Duodenal mucosa (tissue), 2 donors: ENCODE measurements around the gene KIF14.
"Not testable (repeated sequence)": the region's sequence is repeated elsewhere in the genome, so short reads cannot be mapped to it uniquely, and the experiment has no call there.

Source experiments
- H3K27ac ChIP-seq: one replicate; pipeline ENCODE4 v1.7.0; 2013; ENCODE audit warnings: low read depth, low read length
- H3K27me3 ChIP-seq, 2 donors: one replicate each; pipeline ENCODE4 v1.7.0; 2013; ENCODE audit warnings: low read length in 2 of 2, control low read depth in 1 of 2; ENCODE audit not compliant: insufficient read depth in 2 of 2, control insufficient read depth in 1 of 2
- H3K36me3 ChIP-seq, 2 donors: one replicate each; pipeline ENCODE4 v1.7.0; 2013; ENCODE audit warnings: low read length in 2 of 2, control low read depth in 1 of 2; ENCODE audit not compliant: insufficient read depth in 2 of 2, control insufficient read depth in 1 of 2
- H3K4me1 ChIP-seq, 2 donors: one replicate each; pipeline ENCODE4 v1.7.0; 2013; ENCODE audit warnings: low read length in 2 of 2, control low read depth in 1 of 2; ENCODE audit not compliant: insufficient read depth in 2 of 2, control insufficient read depth in 1 of 2
- H3K4me3 ChIP-seq, 2 donors: one replicate each; pipeline ENCODE4 v1.7.0; 2013; ENCODE audit warnings: low read length in 2 of 2, low read depth in 1 of 2
- H3K9ac ChIP-seq, 2 donors: one replicate each; pipeline ENCODE4 v1.7.0; 2013; ENCODE audit warnings: low read length in 2 of 2, low read depth in 1 of 2
- H3K9me3 ChIP-seq, 2 donors: one replicate each; pipeline ENCODE4 v1.7.0; 2013; ENCODE audit warnings: low read length in 2 of 2, control low read depth in 1 of 2; ENCODE audit not compliant: control insufficient read depth in 1 of 2

KIF14 gene

DNA sequence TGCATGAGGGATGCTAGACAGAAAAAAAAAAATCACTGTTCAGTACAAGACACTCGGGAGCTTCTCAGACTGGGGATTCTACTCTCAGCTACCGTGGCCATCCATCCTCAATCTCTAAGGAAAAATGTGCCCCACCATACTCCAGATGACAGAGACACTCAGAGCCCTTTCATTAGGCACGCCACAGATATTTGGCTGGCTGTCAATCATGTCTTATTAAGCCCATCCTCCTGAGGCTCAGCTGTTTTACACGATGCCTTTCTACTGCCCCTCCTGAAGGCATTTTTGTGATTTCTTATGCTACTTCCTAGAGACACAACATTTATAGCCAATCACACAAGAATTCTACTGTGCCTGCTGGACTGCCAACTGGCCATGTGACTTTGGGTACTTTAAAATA lies 92.9 kb downstream of the KIF14 start:
- no peaks in the 10 kb centered on the region for H3K36me3 ChIP-seq
- no peaks in the 10 kb centered on the region for H3K27me3 ChIP-seq
- H3K27ac ChIP-seq = no peak overlapping the region
- H3K9me3 ChIP-seq = no peaks in the 10 kb centered on the region
- H3K9ac ChIP-seq = no peak overlapping the region
- no peaks in the 10 kb centered on the region for H3K4me1 ChIP-seq
- no peak overlapping the region for H3K4me3 ChIP-seq

DNA sequence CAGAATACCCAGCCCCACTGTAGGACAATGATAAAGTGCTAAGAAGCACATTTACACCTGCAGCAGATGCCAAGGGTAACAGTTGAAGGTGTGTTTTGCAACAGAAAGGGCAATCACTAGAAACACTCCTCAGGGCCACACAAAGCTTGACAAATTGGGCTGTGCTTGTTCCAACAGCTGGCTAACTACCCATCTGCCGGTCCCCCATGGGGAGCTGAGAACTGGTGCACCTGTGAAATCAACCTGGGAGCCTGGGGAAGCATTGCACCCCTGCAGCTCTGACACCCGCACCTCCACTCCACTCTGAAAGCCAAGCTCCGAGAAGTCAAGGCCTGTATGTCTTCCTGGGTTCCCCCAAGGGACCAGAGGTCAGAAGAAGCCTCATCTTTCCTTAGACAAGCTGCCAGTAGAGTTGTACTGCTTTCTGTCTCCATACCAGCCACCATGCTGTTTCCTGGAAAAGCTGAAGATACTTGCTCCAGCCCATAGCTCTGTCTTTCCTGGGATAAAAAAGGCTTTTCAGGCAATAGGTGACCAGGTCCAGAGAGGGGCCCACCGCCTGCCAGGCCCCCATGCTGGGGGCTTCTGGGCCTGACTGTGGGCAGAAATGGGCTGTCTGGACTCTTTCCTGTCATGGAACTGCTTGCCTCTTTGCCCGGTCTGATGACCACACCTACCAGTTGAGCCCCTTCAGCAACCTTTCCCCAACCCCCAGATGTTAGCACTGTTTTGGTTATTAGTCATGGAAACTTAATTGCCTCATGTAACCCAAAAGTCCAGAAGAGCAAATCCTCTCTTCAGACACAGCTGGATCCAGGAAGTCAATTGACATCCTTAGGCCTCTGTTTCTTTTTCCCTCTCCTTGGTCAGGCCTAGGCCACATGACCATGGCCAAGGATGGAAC lies 93.6 kb downstream of the KIF14 start:
- Histone ChIP-seq H3K4me3 (no peak overlapping the region), H3K27me3 (no peaks in the 10 kb centered on the region)

DNA sequence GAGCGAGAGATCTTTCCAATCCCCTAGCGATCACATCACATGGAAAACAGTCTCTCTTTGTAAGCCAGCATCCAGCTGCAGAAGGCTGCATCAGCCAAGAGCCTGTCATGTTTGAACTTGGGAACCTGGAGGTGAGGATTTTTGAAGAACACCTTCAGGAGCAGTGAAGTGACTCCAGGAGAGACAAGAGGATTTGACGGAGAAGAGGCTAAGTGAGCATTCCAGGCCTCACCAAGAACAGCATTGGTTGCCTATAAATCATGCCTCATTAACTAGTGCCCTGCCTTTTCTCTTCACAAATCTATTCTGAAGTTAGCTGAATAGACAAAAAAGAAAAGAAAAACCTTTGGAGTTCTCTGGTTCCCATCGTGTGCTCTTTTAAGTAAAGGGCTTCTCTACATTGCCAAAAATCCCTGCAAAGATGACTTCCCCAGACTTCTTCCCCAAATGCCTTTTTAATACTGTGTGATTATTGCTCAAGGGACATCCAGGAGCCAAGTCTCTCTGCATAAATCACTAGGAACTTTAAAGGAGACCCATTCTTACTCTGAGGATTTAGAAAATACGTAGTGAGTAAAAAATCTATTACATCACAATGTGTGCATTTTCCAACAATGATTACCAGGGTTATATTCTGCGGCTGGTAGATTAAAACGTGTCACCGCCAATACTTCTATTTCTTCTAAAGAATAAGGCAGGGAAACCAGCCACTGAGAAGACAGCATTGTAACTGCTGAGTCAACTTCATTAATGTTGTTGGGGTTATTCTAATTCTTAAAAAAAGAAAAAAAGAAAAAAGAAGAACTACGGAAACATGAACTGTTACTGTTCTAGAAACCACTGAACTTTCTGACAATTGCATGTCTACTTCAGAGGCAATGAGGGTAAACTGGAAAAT lies 95.2 kb downstream of the KIF14 start:
- H3K27me3 ChIP-seq = no peaks in the 10 kb centered on the region
- no peaks in the 10 kb centered on the region for H3K4me1 ChIP-seq
- H3K27ac ChIP-seq = no peak overlapping the region
- H3K9ac ChIP-seq = no peak overlapping the region
- H3K4me3 ChIP-seq = no peak overlapping the region
- H3K36me3 ChIP-seq = no peaks in the 10 kb centered on the region
- no peaks in the 10 kb centered on the region for H3K9me3 ChIP-seq

More for the DNA sequence above, 93.6 kb downstream of the KIF14 start:
- Histone ChIP-seq H3K4me1 (no peaks in the 10 kb centered on the region), H3K9me3 (no peaks in the 10 kb centered on the region), H3K27ac (no peak overlapping the region), H3K9ac (no peak overlapping the region), H3K36me3 (no peaks in the 10 kb centered on the region)

DNA sequence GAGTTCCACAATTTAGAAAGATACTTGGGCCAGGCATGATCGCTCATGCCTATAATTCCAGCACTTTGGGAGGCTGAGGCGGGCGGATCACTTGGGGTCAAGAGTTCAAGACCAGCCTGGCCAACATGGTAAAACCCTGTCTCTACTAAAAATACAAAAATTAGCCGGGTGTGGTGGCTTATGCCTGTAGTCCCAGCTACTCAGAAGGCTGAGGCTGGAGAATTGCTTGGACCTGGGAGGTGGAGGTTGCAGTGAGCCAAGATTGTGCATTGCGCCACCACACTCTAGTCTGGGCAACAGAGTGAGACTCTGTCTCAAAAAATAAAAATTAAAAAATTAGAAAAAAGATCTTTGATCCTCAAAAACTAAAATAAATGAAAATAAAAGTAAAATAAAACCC lies 96.0 kb downstream of the KIF14 start:
- H3K36me3 ChIP-seq, H3K4me1 ChIP-seq, H3K9ac ChIP-seq, H3K27ac ChIP-seq, H3K9me3 ChIP-seq, H3K27me3 ChIP-seq, H3K4me3 ChIP-seq: not testable (repeated sequence)

DNA sequence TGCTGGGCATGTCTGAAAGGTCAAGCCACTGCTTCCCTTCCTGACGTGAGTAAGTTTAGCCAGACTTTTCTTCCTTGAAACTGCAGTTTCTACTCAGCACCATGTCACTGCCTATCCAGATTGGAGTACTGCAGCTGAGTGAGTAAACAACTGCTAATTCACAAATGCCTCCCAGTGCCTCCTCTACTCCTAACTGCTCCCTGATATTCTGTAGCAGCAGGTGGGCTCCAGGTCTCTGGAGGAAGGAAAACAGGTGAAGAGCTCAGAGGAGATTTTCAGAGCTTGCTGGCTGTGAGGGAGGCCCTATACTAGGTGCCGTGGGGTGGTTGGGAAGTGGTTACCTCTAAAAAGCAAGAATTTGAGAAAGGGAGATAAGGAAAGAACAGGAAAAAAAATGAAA lies 96.5 kb downstream of the KIF14 start:
- Histone ChIP-seq H3K9me3 (no peaks in the 10 kb centered on the region), H3K27ac (no peak overlapping the region), H3K36me3 (no peaks in the 10 kb centered on the region), H3K27me3 (no peaks in the 10 kb centered on the region), H3K4me1 (no peaks in the 10 kb centered on the region), H3K9ac (no peak overlapping the region), H3K4me3 (no peak overlapping the region)

DNA sequence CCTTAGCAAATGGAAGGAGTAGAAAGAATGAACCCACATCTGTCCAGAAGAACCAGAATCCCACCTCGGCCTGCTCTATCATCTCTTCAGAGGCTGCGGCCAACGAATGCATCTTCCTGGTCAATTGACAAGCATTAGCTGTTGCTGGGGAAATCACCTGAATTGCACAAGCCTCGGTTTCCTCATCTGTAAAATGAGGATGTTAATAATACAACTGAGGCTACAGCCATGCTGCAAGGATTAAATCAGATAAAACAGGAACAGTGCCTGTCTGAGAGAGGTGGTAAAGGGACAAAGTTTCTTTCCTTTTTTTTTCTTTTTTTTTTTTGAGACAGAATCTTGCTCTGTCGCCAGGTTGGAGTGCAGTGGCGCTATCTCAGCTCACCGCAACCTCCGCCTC lies 99.8 kb downstream of the KIF14 start:
- H3K4me1 ChIP-seq = no peaks in the 10 kb centered on the region
- H3K27ac ChIP-seq = no peak overlapping the region
- no peak overlapping the region for H3K4me3 ChIP-seq
- H3K36me3 ChIP-seq = no peaks in the 10 kb centered on the region
- no peaks in the 10 kb centered on the region for H3K27me3 ChIP-seq
- H3K9ac ChIP-seq = no peak overlapping the region
- H3K9me3 ChIP-seq = no peaks in the 10 kb centered on the region

DNA sequence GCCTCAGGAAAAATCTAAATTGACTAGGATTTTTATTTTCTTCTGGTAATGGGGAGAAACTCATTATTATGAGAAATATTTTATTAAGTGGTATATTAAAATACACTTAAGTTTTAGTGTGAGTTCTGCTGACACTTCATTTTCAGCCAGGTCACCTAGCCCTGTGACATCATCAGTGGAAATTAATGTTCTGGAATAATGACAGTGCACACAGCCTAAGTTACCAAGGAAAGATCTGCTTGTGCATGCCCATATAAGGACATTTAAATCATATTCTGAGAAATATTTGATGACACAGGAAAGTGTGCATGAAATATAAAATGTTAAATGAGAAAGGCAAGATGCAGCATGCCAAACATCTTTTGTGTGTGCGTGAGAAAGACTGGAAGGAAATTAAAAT lies 102.0 kb downstream of the KIF14 start:
- no peaks in the 10 kb centered on the region for H3K9me3 ChIP-seq
- no peak overlapping the region for H3K27ac ChIP-seq
- no peaks in the 10 kb centered on the region for H3K36me3 ChIP-seq
- no peaks in the 10 kb centered on the region for H3K27me3 ChIP-seq
- H3K4me1 ChIP-seq = no peaks in the 10 kb centered on the region
- no peak overlapping the region for H3K9ac ChIP-seq
- no peak overlapping the region for H3K4me3 ChIP-seq

DNA sequence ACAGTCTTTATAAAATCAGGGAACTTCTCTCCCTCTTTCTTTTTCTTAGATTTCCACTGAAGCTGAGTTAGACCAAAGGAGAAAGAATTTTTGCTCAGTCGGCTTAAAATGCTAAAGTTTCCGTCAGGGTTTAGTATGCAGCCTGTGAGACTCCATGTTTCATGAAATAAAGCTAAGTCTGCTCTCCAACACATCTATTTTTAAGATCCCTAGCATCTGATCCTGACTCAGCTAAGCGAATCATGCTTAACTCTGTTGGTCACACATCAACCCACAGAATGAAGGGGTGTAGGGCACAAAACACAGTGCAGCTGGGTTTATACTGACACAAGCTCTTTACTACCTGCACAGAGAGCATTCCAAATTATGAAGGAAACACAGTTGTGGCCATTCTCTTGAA lies 108.4 kb downstream of the KIF14 start:
- no peaks in the 10 kb centered on the region for H3K27me3 ChIP-seq
- H3K27ac ChIP-seq = no peak overlapping the region
- H3K9ac ChIP-seq = no peak overlapping the region
- H3K4me3 ChIP-seq = no peak overlapping the region
- no peaks in the 10 kb centered on the region for H3K36me3 ChIP-seq
- H3K9me3 ChIP-seq = no peaks in the 10 kb centered on the region
- H3K4me1 ChIP-seq = no peaks in the 10 kb centered on the region

DNA sequence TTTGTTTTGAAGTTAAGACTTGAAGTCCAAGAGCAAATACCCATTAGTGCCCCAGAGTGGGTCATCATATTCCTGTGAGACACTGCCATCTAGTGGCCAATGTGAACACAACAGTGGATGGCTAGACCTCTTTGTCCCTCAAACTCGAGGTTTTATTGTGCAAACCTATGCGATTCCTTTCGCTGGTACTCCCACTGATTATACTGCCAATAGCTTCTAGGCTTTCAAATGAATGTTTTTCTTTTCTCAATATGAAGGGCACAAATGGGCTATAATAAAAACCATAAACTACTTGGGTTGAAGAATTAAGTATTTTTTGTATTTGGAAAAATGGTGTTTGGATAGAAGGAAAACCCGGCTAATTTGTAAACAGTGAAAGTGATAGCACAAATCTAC lies 110.3 kb downstream of the KIF14 start:
- Histone ChIP-seq H3K36me3 (no peaks in the 10 kb centered on the region), H3K27ac (no peak overlapping the region), H3K27me3 (no peaks in the 10 kb centered on the region), H3K9me3 (no peaks in the 10 kb centered on the region), H3K9ac (no peak overlapping the region), H3K4me1 (no peaks in the 10 kb centered on the region), H3K4me3 (no peak overlapping the region)

DNA sequence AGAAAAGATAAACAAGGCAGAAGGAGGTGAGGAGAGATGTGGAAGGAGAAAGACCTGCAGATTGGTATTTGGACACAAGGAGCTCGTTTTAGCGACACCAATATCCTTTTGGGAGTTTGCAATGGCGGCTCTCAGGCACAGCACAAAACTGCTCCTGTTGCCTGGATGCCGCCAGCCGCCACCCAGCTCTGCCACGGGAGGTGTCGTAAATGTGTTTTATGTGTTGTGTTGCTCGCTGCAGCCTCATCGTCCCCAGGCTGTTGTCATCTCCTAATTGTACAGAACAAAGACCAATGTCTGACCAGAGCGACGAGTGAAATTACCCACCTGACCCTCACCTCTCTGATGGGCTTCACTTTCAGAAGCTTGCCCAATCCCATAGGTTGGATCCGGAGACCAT lies 114.1 kb downstream of the KIF14 start:
- Histone ChIP-seq H3K9me3 (no peaks in the 10 kb centered on the region), H3K27me3 (no peaks in the 10 kb centered on the region), H3K9ac (no peak overlapping the region), H3K4me3 (no peak overlapping the region), H3K4me1 (no peaks in the 10 kb centered on the region), H3K36me3 (no peaks in the 10 kb centered on the region), H3K27ac (no peak overlapping the region)
